GM12865 (cell line): ENCODE results near the gene DNAJC7.

Experiments
- DNase-seq: peaks from one replicate; pipeline ENCODE4 v3.0.0; 2010; ENCODE audit warnings: low read depth
- H3K4me3 ChIP-seq: 2 replicates; pipeline ENCODE4 v1.5.1; 2011; ENCODE audit warnings: mild to moderate bottlenecking, low read depth, low read length, control low read depth
- TF ChIP-seq, protein P1 (sequence below): IDR thresholded peaks from 2 replicates; pipeline ENCODE4 v1.5.1; 2011; ENCODE audit warnings: low read length, control low read depth, low read depth, inconsistent platforms; ENCODE audit not compliant: insufficient read depth; ENCODE audit errors: missing control alignments

DNAJC7 gene

DNA sequence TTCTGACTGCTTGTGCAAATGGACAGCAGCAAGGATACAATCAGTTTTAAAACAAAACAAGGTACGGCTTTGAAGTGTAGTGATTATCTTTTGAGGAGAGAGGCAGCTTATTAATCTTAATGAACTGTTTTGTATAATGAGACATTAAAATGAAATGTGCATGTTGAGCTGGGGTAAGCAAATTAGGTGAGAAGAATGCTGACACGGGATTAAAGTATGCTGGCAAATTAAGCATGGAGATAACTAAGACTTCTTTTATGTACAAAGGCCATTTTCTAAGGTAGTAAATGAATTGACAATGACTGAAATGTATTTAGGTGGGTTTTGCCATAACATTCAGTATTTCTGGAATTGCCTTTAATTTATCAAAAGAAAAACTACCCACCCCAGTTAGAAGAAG lies 18.7 kb downstream of the DNAJC7 start:
- no peak for DNase-seq
- no peak overlapping the region for H3K4me3 ChIP-seq
- TF ChIP-seq, protein P1, sequence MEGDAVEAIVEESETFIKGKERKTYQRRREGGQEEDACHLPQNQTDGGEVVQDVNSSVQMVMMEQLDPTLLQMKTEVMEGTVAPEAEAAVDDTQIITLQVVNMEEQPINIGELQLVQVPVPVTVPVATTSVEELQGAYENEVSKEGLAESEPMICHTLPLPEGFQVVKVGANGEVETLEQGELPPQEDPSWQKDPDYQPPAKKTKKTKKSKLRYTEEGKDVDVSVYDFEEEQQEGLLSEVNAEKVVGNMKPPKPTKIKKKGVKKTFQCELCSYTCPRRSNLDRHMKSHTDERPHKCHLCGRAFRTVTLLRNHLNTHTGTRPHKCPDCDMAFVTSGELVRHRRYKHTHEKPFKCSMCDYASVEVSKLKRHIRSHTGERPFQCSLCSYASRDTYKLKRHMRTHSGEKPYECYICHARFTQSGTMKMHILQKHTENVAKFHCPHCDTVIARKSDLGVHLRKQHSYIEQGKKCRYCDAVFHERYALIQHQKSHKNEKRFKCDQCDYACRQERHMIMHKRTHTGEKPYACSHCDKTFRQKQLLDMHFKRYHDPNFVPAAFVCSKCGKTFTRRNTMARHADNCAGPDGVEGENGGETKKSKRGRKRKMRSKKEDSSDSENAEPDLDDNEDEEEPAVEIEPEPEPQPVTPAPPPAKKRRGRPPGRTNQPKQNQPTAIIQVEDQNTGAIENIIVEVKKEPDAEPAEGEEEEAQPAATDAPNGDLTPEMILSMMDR = no peak

DNA sequence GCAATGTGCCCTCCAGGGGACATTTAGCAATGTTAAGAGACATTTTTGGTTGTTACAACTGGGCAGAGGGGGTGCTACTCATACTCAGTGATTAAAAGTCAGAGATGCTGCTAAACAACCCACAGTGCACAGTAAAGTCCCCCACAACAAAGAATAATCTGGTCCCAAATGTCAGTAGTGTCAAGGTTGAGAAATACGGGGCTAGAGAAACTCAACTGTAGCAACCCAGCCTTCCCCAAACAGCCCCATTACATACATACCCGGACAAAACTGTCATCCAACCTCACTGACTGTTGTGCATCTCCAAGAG lies 20.4 kb downstream of the DNAJC7 start:
- TF ChIP-seq, protein P1 = no peak
- H3K4me3 ChIP-seq = no peak overlapping the region
- DNase-seq = no peak

DNA sequence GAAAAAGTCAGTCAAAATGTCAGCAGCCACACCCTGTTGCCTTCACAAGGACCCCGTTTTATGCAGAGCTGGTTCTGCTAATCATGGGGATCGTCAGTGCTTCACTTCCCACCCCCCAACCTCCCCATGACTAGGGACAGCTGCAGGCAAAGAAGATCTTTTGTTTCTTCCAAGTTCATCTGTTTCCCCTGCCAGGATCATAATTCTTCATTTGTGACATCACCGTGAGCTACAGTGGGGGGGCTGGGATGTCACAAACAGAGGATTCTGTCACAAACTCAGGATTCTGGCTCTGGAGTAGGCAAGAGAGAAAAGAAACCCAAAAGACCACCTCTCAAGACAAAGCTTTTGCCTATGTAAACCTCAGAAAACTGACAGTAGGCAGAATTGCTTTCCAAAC lies 24.7 kb downstream of the DNAJC7 start:
- DNase-seq = no peak
- no peak overlapping the region for H3K4me3 ChIP-seq
- TF ChIP-seq, protein P1 = no peak

DNA sequence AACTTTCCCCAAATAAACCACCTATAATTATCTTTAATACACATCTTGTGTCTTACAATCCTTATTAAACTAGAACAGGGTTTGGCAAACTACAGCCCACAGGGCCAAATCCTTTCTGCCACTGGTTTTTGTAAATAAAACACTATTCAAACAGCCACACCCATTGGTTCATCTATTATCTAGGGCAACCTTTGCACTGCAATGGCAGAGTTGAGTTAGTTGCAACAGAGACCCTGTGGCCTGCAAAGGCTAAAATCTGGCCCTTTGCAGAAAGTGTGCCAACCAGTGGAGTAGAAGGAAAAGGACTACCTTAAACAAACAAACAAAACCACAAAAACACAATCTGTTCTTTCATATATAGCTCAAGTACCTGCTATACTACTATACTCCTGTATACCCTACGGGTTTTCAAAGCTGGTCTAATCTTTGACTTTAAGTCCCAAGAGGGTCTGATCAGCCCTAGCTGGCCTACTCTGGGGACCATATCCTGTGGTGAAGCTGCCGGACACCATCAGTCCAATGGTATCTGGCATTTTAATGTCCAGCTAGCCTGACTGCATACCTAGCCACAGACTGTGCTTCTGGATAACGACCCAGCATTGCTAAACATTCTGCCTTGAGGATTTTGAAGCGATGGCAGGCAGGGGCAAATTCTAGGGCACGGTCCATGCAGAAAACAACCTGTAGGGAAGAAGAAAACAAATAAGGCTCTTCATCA lies 27.4 kb downstream of the DNAJC7 start:
- no peak overlapping the region for H3K4me3 ChIP-seq
- TF ChIP-seq, protein P1 = no peak
- DNase-seq = no peak

DNA sequence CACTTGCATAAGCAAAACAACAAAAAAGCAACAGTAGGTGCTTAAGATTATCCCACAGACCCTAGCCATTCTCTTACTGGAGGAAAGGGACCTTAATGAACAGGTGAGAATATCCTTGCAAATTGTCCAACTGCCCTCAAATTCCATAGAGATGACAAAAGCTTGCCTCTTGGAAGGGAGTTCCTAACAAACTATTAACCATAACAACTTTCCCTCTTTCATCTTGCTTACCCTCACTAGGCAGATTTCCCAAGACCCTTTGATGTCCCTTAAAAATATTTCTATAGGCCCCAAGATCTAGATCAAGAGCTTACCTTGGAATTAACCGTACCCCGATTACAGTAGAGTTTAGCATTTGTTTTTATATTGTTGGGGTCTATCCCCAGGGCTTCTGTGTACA lies 28.8 kb downstream of the DNAJC7 start:
- H3K4me3 ChIP-seq = no peak overlapping the region
- TF ChIP-seq, protein P1 = no peak
- no peak for DNase-seq

DNA sequence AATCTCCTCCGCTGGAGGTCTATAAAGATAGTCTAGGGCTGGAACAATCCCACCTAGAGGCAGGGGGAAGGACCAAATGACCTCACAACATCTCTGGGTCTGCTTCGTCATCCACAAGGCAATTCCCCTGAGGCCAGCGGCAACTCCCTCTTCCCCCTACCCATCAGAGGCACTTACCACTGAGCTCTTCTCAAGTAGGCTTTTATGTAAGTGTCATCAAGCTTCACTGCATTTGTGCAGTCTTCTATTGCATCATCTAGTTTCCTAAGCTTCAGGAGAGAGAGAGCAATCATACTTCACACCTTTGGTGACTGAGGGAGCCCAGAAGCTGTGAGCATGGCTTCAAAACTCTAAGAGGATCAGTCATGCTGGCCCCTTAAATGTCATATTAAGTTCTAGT lies 29.6 kb downstream of the DNAJC7 start:
- TF ChIP-seq, protein P1 = no peak
- no peak overlapping the region for H3K4me3 ChIP-seq
- DNase-seq = no peak

DNA sequence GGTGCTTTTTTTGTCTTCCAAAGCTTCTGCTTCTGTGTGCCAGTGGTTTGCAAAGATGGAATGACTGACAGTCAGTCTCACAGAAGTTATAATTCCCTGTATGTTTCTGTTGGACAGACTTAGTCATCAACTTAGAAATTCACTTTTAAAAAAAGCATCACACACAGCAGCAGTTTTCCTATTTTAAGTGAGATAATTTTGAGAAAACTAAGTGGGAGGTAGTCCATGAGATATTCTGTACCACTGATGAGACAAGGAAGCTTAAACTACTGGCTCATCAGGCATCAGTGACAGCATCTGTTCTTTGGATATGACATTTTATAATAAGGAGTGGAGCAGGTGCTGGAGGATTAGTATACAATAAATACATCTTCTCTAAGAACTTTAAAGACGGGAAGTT lies 30.6 kb downstream of the DNAJC7 start:
- H3K4me3 ChIP-seq = no peak overlapping the region
- TF ChIP-seq, protein P1 = no peak
- DNase-seq = no peak
